ENCODE results near the gene WDCP. TPM values are rescaled to one million over a fixed set of nuclear protein-coding genes. Genes with fewer than 3 reads are reported as not detected.

The WDCP gene
- total and polyA plus RNA-seq, 9 donors = 3.8 to 16.0 (median 11.5) TPM

- TF ChIP-seq, protein P1, sequence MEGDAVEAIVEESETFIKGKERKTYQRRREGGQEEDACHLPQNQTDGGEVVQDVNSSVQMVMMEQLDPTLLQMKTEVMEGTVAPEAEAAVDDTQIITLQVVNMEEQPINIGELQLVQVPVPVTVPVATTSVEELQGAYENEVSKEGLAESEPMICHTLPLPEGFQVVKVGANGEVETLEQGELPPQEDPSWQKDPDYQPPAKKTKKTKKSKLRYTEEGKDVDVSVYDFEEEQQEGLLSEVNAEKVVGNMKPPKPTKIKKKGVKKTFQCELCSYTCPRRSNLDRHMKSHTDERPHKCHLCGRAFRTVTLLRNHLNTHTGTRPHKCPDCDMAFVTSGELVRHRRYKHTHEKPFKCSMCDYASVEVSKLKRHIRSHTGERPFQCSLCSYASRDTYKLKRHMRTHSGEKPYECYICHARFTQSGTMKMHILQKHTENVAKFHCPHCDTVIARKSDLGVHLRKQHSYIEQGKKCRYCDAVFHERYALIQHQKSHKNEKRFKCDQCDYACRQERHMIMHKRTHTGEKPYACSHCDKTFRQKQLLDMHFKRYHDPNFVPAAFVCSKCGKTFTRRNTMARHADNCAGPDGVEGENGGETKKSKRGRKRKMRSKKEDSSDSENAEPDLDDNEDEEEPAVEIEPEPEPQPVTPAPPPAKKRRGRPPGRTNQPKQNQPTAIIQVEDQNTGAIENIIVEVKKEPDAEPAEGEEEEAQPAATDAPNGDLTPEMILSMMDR (IDR thresholded peaks at IDR 0.05) = no peak
- TF ChIP-seq EP300 (IDR thresholded peaks at IDR 0.05) (no peak), POLR2A (IDR thresholded peaks at IDR 0.05) (no peak)
- DNase-seq = no peak
- Histone ChIP-seq H3K27me3 (no peaks in the 10 kb centered on the region), H3K27ac (no peak overlapping the region), H3K9me3 (no peaks in the 10 kb centered on the region), H3K36me3 (no peaks in the 10 kb centered on the region), H3K4me3 (no peak overlapping the region), H3K4me1 (ENCODE audit: insufficient read depth) (peaks cover 3% of the 10 kb centered on the region)
- 76 to 82% (median 80%) methylated on average over 13 of the region's 13 CpGs for WGBS, 3 donors
- intact Hi-C loops (cut with DNase I) = no loop called here
Measured at GRCh38 chr2:24008672-24009366, 38.4 kb downstream of the WDCP start.

DNA sequence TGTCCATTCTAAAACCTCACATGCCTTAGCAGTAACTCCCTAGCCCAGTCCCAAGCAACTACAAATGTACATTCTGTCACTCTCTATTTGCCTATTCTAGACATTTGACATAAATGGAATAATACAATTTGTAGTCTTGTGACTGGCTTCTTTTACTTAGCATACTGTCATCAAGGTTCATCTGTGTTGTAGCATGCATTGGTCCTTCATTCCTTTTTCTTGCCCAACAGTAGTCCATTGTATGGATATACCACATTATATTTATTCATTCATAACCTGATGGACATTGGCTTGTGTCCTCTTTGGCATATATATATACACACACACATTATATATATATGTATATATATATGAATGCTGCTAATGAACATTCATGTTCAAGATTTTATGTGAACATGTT, 39.5 kb downstream of the WDCP start:
- intact Hi-C loops (cut with DNase I) = no loop called here
- no peaks in the 10 kb centered on the region for H3K9me3 ChIP-seq
- no peak for DNase-seq
- H3K4me3 ChIP-seq = no peak overlapping the region
- no peak overlapping the region for H3K27ac ChIP-seq
- no peaks in the 10 kb centered on the region for H3K27me3 ChIP-seq
- TF ChIP-seq, protein P1 (IDR thresholded peaks at IDR 0.05) = no peak
- TF ChIP-seq POLR2A (IDR thresholded peaks at IDR 0.05) (no peak), EP300 (IDR thresholded peaks at IDR 0.05) (no peak)
- no peaks in the 10 kb centered on the region for H3K36me3 ChIP-seq
- peaks cover 3% of the 10 kb centered on the region for H3K4me1 ChIP-seq (ENCODE audit: insufficient read depth)

DNA sequence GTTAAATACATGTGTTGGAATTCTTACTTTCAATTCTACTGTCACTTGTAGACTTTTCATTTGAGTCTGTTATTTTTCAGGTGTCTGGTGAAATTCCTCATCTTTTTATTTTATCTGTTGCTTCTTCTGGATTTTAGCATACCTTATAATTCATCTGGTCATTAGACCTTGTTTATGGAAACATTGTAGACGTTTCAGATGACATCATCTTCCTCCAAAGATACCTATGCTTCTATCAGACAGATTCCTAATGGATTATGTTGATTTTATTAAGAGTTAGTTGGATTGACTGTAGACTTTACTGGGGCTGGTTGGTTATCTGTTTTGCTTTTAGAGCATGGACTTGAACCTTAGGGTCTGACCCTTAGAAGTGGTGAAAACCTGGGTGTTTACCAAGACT, 52.6 kb downstream of the WDCP start:
- TF ChIP-seq POLR2A (IDR thresholded peaks at IDR 0.05) = no peak
- no peak for TF ChIP-seq EP300 (IDR thresholded peaks at IDR 0.05)
- no peaks in the 10 kb centered on the region for H3K4me1 ChIP-seq (ENCODE audit: insufficient read depth)
- DNase-seq = no peak
- WGBS, 3 donors = 41 to 50% (median 43%) methylated on average over 1 of the region's 1 CpG
- no peaks in the 10 kb centered on the region for H3K9me3 ChIP-seq
- no peak overlapping the region for H3K27ac ChIP-seq
- no peaks in the 10 kb centered on the region for H3K27me3 ChIP-seq
- no peak overlapping the region for H3K4me3 ChIP-seq
- intact Hi-C loops (cut with DNase I) = no loop called here
- no peaks in the 10 kb centered on the region for H3K36me3 ChIP-seq

DNA sequence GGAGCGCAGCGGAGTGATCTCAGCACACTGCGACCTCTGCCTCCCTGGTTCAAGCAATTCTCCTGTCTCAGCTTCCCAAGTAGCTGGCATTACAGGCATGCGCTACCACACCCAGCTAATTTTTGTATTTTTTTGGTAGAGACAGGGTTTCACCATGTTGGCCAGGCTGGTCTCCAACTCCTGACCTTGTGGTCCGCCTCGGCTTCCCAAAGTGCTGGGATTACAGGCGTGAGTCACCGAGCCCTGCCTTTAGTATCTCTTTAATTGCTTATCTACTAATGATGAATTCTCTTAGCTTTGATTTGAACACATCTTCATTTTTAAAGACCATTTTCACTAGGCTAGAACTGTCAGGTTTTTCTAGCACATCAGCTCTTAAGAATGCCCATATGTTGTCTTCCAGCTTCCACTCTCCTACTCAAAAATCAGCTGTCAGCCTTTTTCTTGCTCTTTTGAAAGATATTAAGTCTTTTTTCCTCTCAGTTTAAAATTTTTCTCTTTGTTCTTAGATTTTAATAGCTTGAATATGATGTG, 53.4 kb downstream of the WDCP start:
- no peaks in the 10 kb centered on the region for H3K4me1 ChIP-seq (ENCODE audit: insufficient read depth)
- H3K4me3 ChIP-seq = no peak overlapping the region
- intact Hi-C loops (cut with DNase I) = no loop called here
- no peaks in the 10 kb centered on the region for H3K36me3 ChIP-seq
- no peaks in the 10 kb centered on the region for H3K27me3 ChIP-seq
- H3K27ac ChIP-seq = no peak overlapping the region
- TF ChIP-seq EP300 (IDR thresholded peaks at IDR 0.05) (no peak), POLR2A (IDR thresholded peaks at IDR 0.05) (no peak)
- TF ChIP-seq, protein P1 (IDR thresholded peaks at IDR 0.05) = no peak
- WGBS, 3 donors = 88 to 93% (median 89%) methylated on average over 8 of the region's 8 CpGs
- no peaks in the 10 kb centered on the region for H3K9me3 ChIP-seq
- no peak for DNase-seq

- TF ChIP-seq EP300 (IDR thresholded peaks at IDR 0.05) (no peak), POLR2A (IDR thresholded peaks at IDR 0.05) (no peak)
- TF ChIP-seq, protein P1 (IDR thresholded peaks at IDR 0.05) = no peak
- intact Hi-C loops (cut with DNase I) = no loop called here
- no peaks in the 10 kb centered on the region for H3K27me3 ChIP-seq
- no peak overlapping the region for H3K4me3 ChIP-seq
- no peak overlapping the region for H3K27ac ChIP-seq
- no peak for DNase-seq
- H3K36me3 ChIP-seq = no peaks in the 10 kb centered on the region
- H3K4me1 ChIP-seq (ENCODE audit: insufficient read depth) = no peaks in the 10 kb centered on the region
- 30 to 40% (median 31%) methylated on average over 1 of the region's 1 CpG for WGBS, 3 donors
- no peaks in the 10 kb centered on the region for H3K9me3 ChIP-seq
Measured at GRCh38 chr2:23992931-23993330, 54.3 kb downstream of the WDCP start.
